Panc1 (cell line): ENCODE data around the gene NFS1. TPM values are rescaled to one million over a fixed set of nuclear protein-coding genes. Genes with fewer than 3 reads are reported as not detected.

Experiments used
- ATAC-seq: fragments of 200-7000 bp; cut with Tn5 transposase; 2 replicates; pipeline ENCODE4 v1.9.1; 2020; ENCODE audit warnings: mild to moderate bottlenecking, moderate library complexity
- BruUV-seq: library from RNA; stranded (reverse); fragments of 400-500 nt; replicated peaks from 2 replicates; lab custom pipeline; 2021; lab: Mats Ljungman, UMichigan
- CTCF ChIA-PET: fragments of 300-600 bp; sonication (Branson Sonifier 250); formaldehyde crosslinking; loops from one replicate; lab custom pipeline; 2022; ENCODE audit warnings: antibody characterized with exemption; lab: Charles Lee
- POLR2A ChIA-PET: fragments of 300-600 bp; sonication (Branson Sonifier 250); formaldehyde crosslinking; loops from one replicate; lab custom pipeline; 2022; ENCODE audit warnings: antibody characterized with exemption; lab: Charles Lee
- DNase-seq: peaks from one replicate; pipeline ENCODE4 v3.0.0-alpha.2; 2010; ENCODE audit warnings: low read depth, low spot score
- H3K27ac ChIP-seq: 2 replicates; pipeline ENCODE4 v1.5.1; 2011; ENCODE audit warnings: mild to moderate bottlenecking, low read length, inconsistent platforms
- H3K27me3 ChIP-seq: fragments of 200-500 bp; sonication (Bioruptor generic); 2 replicates; pipeline ENCODE4 v1.6.0; 2014; ENCODE audit warnings: low read length, inconsistent platforms; ENCODE audit not compliant: control insufficient read depth, insufficient read depth
- H3K36me3 ChIP-seq: fragments of 200-500 bp; sonication (Bioruptor generic); 2 replicates; pipeline ENCODE4 v1.5.1; 2014; ENCODE audit warnings: inconsistent platforms, mild to moderate bottlenecking, low read length, moderate library complexity; ENCODE audit not compliant: control insufficient read depth, insufficient read depth
- H3K4me1 ChIP-seq: 2 replicates; pipeline ENCODE4 v1.5.1; 2011; ENCODE audit warnings: inconsistent platforms, mild to moderate bottlenecking, low read length, moderate library complexity; ENCODE audit not compliant: control insufficient read depth, insufficient read depth
- H3K4me3 ChIP-seq, 2 experiments: 2 replicates each; pipeline ENCODE4 v1.5.1; 2011 to 2012; ENCODE audit warnings: low read depth in 2 of 2, low read length in 2 of 2, mild to moderate bottlenecking in 2 of 2, inconsistent platforms in 1 of 2, moderate library complexity in 1 of 2
- H3K9me3 ChIP-seq: fragments of 200-500 bp; sonication (Bioruptor generic); 2 replicates; pipeline ENCODE4 v1.5.1; 2014; ENCODE audit warnings: low read depth, mild to moderate bottlenecking, inconsistent platforms, low read length, moderate library complexity; ENCODE audit not compliant: control insufficient read depth, insufficient read depth
- POLR2AphosphoS5 ChIP-seq: IDR thresholded peaks from 2 replicates; pipeline ENCODE4 v1.6.1; 2012; ENCODE audit warnings: mild to moderate bottlenecking, low read depth, low read length, moderate library complexity
- SIN3A ChIP-seq: IDR thresholded peaks from 2 replicates; pipeline ENCODE4 v1.6.1; 2012; ENCODE audit warnings: low read depth, mild to moderate bottlenecking, low read length, moderate library complexity, borderline replicate concordance; ENCODE audit not compliant: insufficient read depth
- TCF7L2 ChIP-seq: IDR thresholded peaks from 2 replicates; pipeline ENCODE4 v1.6.1; 2011; ENCODE audit warnings: mild to moderate bottlenecking, low read depth, low read length, inconsistent platforms
- in situ Hi-C: cut with HindIII; loops from 2 replicates; pipeline ENCODE4 v1.10.0; 2016; ENCODE audit warnings: low sequenced_read_pairs, low pct_unique_long_range_greater_than_20kb
- intact Hi-C: fragments of 100-400 bp; cut with micrococcal nuclease; formaldehyde crosslinking; loops from one replicate; pipeline ENCODE4 v1.10.0; 2022; ENCODE audit not compliant: unreplicated experiment
- total RNA-seq: library from RNA; stranded (reverse); gene quantifications from one replicate; pipeline ENCODE4 v1.2.1, GENCODE V29; 2021; ENCODE audit not compliant: unreplicated experiment
- TF ChIP-seq, protein P1 (sequence below), 2 experiments: IDR thresholded peaks; 2 replicates each; pipeline ENCODE4 v1.6.1; 2011 to 2012; ENCODE audit warnings: low read depth in 2 of 2, control low read depth in 1 of 2, low read length in 1 of 2, mild to moderate bottlenecking in 1 of 2, moderate library complexity in 1 of 2; ENCODE audit not compliant: insufficient read depth in 1 of 2
- TF ChIP-seq, protein P2 (sequence below): fragments of 450-650 bp; IDR thresholded peaks from 2 replicates; pipeline ENCODE4 v1.5.1; 2017; ENCODE audit warnings: mild to moderate bottlenecking

Gene NFS1
- total RNA-seq, 1 experiment from 2014 or later = 44.9 TPM

DNA sequence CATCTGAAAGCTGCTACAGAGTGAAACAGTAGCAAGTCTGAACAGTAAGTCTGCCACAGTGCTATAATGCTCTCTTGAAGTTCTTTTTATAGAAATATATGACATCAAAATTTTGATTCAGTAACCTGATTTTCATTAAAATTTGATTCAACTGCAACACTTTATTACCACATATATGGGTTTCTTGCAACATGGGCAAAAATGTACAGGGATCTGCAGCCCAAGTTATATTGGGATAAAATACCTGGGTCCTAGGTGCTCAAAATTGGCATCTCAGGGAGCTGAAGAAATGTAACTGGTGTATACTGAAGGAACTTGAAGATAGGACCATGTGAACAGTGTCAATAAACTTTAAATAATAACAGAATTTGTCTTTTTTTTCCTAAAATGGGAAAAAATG lies 10.9 kb upstream of the NFS1 start:
- Histone ChIP-seq H3K27me3 (no peaks in the 10 kb centered on the region), H3K9me3 (no peaks in the 10 kb centered on the region), H3K36me3 (peaks cover 86% of the 10 kb centered on the region), H3K4me3 (no peak overlapping the region), H3K4me1 (no peaks in the 10 kb centered on the region), H3K27ac (no peak overlapping the region)
- in situ Hi-C loops (no loop called here), intact Hi-C loops (no loop called here)
- POLR2A ChIA-PET = interaction anchor here (0.6 to 0.9 kb wide), 3 partner anchors 11 to 62 kb away, joined by 3 to 8 read pairs (median 4); partner anchors contain the start of genes NFS1, PHF20 and ROMO1
- ATAC-seq (no peak), DNase-seq (no peak)
- TF ChIP-seq, protein P1, sequence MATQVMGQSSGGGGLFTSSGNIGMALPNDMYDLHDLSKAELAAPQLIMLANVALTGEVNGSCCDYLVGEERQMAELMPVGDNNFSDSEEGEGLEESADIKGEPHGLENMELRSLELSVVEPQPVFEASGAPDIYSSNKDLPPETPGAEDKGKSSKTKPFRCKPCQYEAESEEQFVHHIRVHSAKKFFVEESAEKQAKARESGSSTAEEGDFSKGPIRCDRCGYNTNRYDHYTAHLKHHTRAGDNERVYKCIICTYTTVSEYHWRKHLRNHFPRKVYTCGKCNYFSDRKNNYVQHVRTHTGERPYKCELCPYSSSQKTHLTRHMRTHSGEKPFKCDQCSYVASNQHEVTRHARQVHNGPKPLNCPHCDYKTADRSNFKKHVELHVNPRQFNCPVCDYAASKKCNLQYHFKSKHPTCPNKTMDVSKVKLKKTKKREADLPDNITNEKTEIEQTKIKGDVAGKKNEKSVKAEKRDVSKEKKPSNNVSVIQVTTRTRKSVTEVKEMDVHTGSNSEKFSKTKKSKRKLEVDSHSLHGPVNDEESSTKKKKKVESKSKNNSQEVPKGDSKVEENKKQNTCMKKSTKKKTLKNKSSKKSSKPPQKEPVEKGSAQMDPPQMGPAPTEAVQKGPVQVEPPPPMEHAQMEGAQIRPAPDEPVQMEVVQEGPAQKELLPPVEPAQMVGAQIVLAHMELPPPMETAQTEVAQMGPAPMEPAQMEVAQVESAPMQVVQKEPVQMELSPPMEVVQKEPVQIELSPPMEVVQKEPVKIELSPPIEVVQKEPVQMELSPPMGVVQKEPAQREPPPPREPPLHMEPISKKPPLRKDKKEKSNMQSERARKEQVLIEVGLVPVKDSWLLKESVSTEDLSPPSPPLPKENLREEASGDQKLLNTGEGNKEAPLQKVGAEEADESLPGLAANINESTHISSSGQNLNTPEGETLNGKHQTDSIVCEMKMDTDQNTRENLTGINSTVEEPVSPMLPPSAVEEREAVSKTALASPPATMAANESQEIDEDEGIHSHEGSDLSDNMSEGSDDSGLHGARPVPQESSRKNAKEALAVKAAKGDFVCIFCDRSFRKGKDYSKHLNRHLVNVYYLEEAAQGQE (IDR thresholded peaks at IDR 0.05; ENCODE audit: insufficient read depth in 1 of 2, low read depth in 2 of 2, low read length in 1 of 2) = no peak
- TF ChIP-seq POLR2AphosphoS5 (no peak), TCF7L2 (no peak), SIN3A (no peak)
- TF ChIP-seq, protein P2, sequence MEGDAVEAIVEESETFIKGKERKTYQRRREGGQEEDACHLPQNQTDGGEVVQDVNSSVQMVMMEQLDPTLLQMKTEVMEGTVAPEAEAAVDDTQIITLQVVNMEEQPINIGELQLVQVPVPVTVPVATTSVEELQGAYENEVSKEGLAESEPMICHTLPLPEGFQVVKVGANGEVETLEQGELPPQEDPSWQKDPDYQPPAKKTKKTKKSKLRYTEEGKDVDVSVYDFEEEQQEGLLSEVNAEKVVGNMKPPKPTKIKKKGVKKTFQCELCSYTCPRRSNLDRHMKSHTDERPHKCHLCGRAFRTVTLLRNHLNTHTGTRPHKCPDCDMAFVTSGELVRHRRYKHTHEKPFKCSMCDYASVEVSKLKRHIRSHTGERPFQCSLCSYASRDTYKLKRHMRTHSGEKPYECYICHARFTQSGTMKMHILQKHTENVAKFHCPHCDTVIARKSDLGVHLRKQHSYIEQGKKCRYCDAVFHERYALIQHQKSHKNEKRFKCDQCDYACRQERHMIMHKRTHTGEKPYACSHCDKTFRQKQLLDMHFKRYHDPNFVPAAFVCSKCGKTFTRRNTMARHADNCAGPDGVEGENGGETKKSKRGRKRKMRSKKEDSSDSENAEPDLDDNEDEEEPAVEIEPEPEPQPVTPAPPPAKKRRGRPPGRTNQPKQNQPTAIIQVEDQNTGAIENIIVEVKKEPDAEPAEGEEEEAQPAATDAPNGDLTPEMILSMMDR = no peak
- no TSS peak for BruUV-seq
- CTCF ChIA-PET = no interaction called here

DNA sequence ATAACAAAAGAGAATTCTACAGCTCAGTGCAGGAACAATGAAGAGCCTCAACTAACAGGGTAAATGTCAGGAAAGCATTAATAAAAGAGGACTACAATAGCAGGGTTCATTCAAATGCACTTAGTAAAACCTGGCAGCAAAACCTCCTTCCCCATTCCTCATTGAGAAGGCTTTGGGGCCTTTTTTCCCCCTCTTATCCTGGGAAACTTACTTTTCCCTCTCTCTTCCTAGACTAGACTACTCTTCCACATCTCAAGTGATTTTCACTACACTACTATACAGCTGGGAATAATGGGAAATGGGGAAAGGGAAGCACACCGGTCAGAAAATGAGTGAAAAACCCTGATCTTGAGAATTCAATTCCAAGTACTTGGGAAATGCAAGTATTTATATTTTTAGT lies 10.1 kb upstream of the NFS1 start:
- ChIA-PET POLR2A (no interaction called here), CTCF (no interaction called here)
- no peak for ATAC-seq
- no TSS peak for BruUV-seq
- no peak for TF ChIP-seq TCF7L2
- TF ChIP-seq, protein P2 = no peak
- TF ChIP-seq SIN3A = no peak
- TF ChIP-seq, protein P1 (IDR thresholded peaks at IDR 0.05; ENCODE audit: insufficient read depth in 1 of 2, low read depth in 2 of 2, low read length in 1 of 2) = no peak
- TF ChIP-seq POLR2AphosphoS5 = no peak
- H3K9me3 ChIP-seq = no peaks in the 10 kb centered on the region
- peaks cover 88% of the 10 kb centered on the region for H3K36me3 ChIP-seq
- no peak overlapping the region; the same call in 1 of the 2 replicates for H3K27ac ChIP-seq
- intact Hi-C loops (no loop called here), in situ Hi-C loops (no loop called here)
- peaks cover 2% of the 10 kb centered on the region; the same call in 1 of the 2 replicates for H3K4me1 ChIP-seq
- no peak for DNase-seq
- no peak overlapping the region for H3K4me3 ChIP-seq
- no peaks in the 10 kb centered on the region for H3K27me3 ChIP-seq
